H1 (cell line): Measurements from ENCODE around the gene SMIM24. TPM values are rescaled to one million over a fixed set of nuclear protein-coding genes. Genes with fewer than 3 reads are reported as not detected.

Experiments
- CTCF ChIA-PET: fragments of 300-600 bp; sonication (Branson Sonifier 250); formaldehyde crosslinking; loops from one replicate; lab custom pipeline; 2021; ENCODE audit not compliant: partially characterized antibody; lab: Charles Lee
- POLR2A ChIA-PET: fragments of 300-600 bp; sonication (Branson Sonifier 250); formaldehyde crosslinking; loops from one replicate; lab custom pipeline; 2021; ENCODE audit warnings: inconsistent platforms; ENCODE audit not compliant: partially characterized antibody; lab: Charles Lee
- DNase-seq, 2 experiments: peaks; one replicate each; pipeline versions ENCODE4 v3.0.0 to v3.0.0-alpha.2; 2010 to 2022; ENCODE audit warnings: low spot score in 2 of 2, low read depth in 1 of 2, mixed read lengths in 1 of 2
- FAIRE-seq: peaks from 2 replicates; lab custom pipeline; 2011; peaks lifted over from hg19 to GRCh38; lab: Jason Lieb, UNC
- H2AFZ ChIP-seq: 2 replicates; pipeline ENCODE4 v1.8.1; 2012; ENCODE audit warnings: low read length, inconsistent platforms
- H2AK5ac ChIP-seq: 2 replicates; pipeline ENCODE4 v1.6.1; 2013; ENCODE audit warnings: low read depth, low read length
- H2BK120ac ChIP-seq: replicated peaks from 2 replicates; pipeline ENCODE3; 2013; ENCODE audit warnings: low read depth, low read length, inconsistent platforms
- H2BK12ac ChIP-seq: 2 replicates; pipeline ENCODE4 v1.6.1; 2013; ENCODE audit warnings: low read depth, low read length
- H2BK15ac ChIP-seq: 2 replicates; pipeline ENCODE4 v1.6.1; 2013; ENCODE audit warnings: low read length
- H2BK20ac ChIP-seq: 2 replicates; pipeline ENCODE4 v1.6.1; 2013; ENCODE audit warnings: low read length
- H2BK5ac ChIP-seq: 2 replicates; pipeline ENCODE4 v1.6.1; 2013; ENCODE audit warnings: low read depth, low read length
- H3K14ac ChIP-seq: 2 replicates; pipeline ENCODE4 v1.6.1; 2013; ENCODE audit warnings: inconsistent platforms; ENCODE audit not compliant: insufficient read length
- H3K18ac ChIP-seq: 2 replicates; pipeline ENCODE4 v1.6.1; 2013; ENCODE audit warnings: low read length; ENCODE audit errors: extremely low read depth
- H3K23ac ChIP-seq: 2 replicates; pipeline ENCODE4 v1.6.1; 2013; ENCODE audit warnings: inconsistent platforms; ENCODE audit not compliant: insufficient read length
- H3K23me2 ChIP-seq: 2 replicates; pipeline ENCODE4 v1.6.1; 2013; ENCODE audit warnings: low read depth, low read length
- H3K27ac ChIP-seq: 2 replicates; pipeline ENCODE4 v1.6.1; 2011; ENCODE audit warnings: low read depth, low read length, inconsistent platforms
- H3K27me3 ChIP-seq, 4 experiments: replicated peaks in 1 of 4; 1 replicate in 1 of 4; 2 replicates in 3 of 4; pipeline versions ENCODE4 v1.6.1 to v1.8.1; 2011 to 2013; ENCODE audit warnings: low read length in 3 of 4, mild to moderate bottlenecking in 3 of 4, inconsistent platforms in 2 of 4, mixed read lengths in 2 of 4, moderate library complexity in 1 of 4; ENCODE audit not compliant: control insufficient read depth in 3 of 4, insufficient read depth in 3 of 4; ENCODE audit errors: extremely low read depth in 1 of 4
- H3K36me3 ChIP-seq, 4 experiments: 2 replicates each; pipeline versions ENCODE4 v1.6.1 to v1.8.1; 2011 to 2013; ENCODE audit warnings: mild to moderate bottlenecking in 4 of 4, low read length in 3 of 4, moderate library complexity in 2 of 4, control low read depth in 1 of 4, inconsistent platforms in 1 of 4; ENCODE audit not compliant: insufficient read depth in 4 of 4, control insufficient read depth in 2 of 4
- H3K4ac ChIP-seq: replicated peaks from 2 replicates; pipeline ENCODE3; 2013; ENCODE audit warnings: low read length, low read depth, mixed read lengths, inconsistent platforms; ENCODE audit not compliant: insufficient read length
- H3K4me1 ChIP-seq, 4 experiments: replicated peaks in 1 of 4; 1 replicate in 1 of 4; 2 replicates in 3 of 4; pipeline versions ENCODE4 v1.6.1 to v1.8.1; 2011 to 2013; ENCODE audit warnings: low read length in 3 of 4, inconsistent platforms in 2 of 4, mixed read lengths in 1 of 4; ENCODE audit not compliant: insufficient read depth in 4 of 4, control insufficient read depth in 3 of 4
- H3K4me2 ChIP-seq, 2 experiments: 2 replicates each; pipeline versions ENCODE4 v1.6.1 to v1.8.1; 2011 to 2013; ENCODE audit warnings: low read depth in 2 of 2, low read length in 2 of 2, control low read depth in 1 of 2, inconsistent platforms in 1 of 2, mild to moderate bottlenecking in 1 of 2; ENCODE audit not compliant: insufficient read depth in 1 of 2
- H3K4me3 ChIP-seq, 4 experiments: fragments of 200-600, 300-600 bp in 1 of 4; sonication (generic), shearing (Covaris generic), sonication (Bioruptor Twin) in 1 of 4; 2 replicates each; pipeline versions ENCODE4 v1.5.1 to v1.8.1; 2011 to 2016; ENCODE audit warnings: low read length in 4 of 4, low read depth in 3 of 4, control low read depth in 2 of 4, inconsistent platforms in 2 of 4, mild to moderate bottlenecking in 2 of 4, mixed read lengths in 1 of 4, moderate library complexity in 1 of 4; ENCODE audit not compliant: insufficient read depth in 2 of 4; ENCODE audit errors: extremely low read depth in 1 of 4
- H3K56ac ChIP-seq: replicated peaks from 2 replicates; pipeline ENCODE3; 2013; ENCODE audit warnings: low read depth, mild to moderate bottlenecking, mixed read lengths, low read length, inconsistent platforms; ENCODE audit not compliant: insufficient read length
- H3K79me1 ChIP-seq: 2 replicates; pipeline ENCODE4 v1.6.1; 2013; ENCODE audit warnings: low read depth, low read length, control low read depth
- H3K79me2 ChIP-seq, 2 experiments: 2 replicates each; pipeline versions ENCODE4 v1.6.1 to v1.8.1; 2012 to 2013; ENCODE audit warnings: low read length in 2 of 2, mild to moderate bottlenecking in 2 of 2, inconsistent platforms in 1 of 2; ENCODE audit not compliant: insufficient read depth in 2 of 2, control insufficient read depth in 1 of 2
- H3K9ac ChIP-seq, 4 experiments: replicated peaks in 1 of 4; 1 replicate in 1 of 4; 2 replicates in 3 of 4; pipeline versions ENCODE4 v1.6.1 to v1.8.1; 2011 to 2013; ENCODE audit warnings: low read depth in 3 of 4, low read length in 3 of 4, control low read depth in 2 of 4, mild to moderate bottlenecking in 2 of 4, moderate library complexity in 2 of 4, inconsistent platforms in 1 of 4; ENCODE audit errors: extremely low read depth in 1 of 4
- H3K9me3 ChIP-seq, 2 experiments: 2 replicates each; pipeline versions ENCODE4 v1.6.1 to v1.8.1; 2012 to 2013; ENCODE audit warnings: mild to moderate bottlenecking in 2 of 2, moderate library complexity in 2 of 2, control low read depth in 1 of 2, inconsistent platforms in 1 of 2, low read depth in 1 of 2, low read length in 1 of 2, mixed read lengths in 1 of 2; ENCODE audit not compliant: insufficient read depth in 2 of 2
- H4K20me1 ChIP-seq, 2 experiments: replicated peaks in 1 of 2; 2 replicates each; pipeline versions ENCODE3 to v1.8.1; 2011 to 2013; ENCODE audit warnings: inconsistent platforms in 2 of 2, low read length in 2 of 2, mild to moderate bottlenecking in 1 of 2; ENCODE audit not compliant: insufficient read depth in 2 of 2, control insufficient read depth in 1 of 2
- H4K5ac ChIP-seq: 2 replicates; pipeline ENCODE4 v1.6.1; 2013; ENCODE audit warnings: low read length, low read depth, mixed read lengths, inconsistent platforms; ENCODE audit not compliant: insufficient read length
- H4K8ac ChIP-seq: 2 replicates; pipeline ENCODE4 v1.8.0; 2013; ENCODE audit warnings: mild to moderate bottlenecking, moderate library complexity, low read length, inconsistent platforms; ENCODE audit not compliant: insufficient read depth; ENCODE audit errors: extremely low read depth
- H4K91ac ChIP-seq: replicated peaks from 2 replicates; pipeline ENCODE3; 2013; ENCODE audit warnings: low read length, mixed read lengths, inconsistent platforms; ENCODE audit not compliant: insufficient read length
- CBX5 ChIP-seq: fragments of 300-800, 300-1000 bp; sonication (generic); IDR thresholded peaks from 2 replicates; pipeline ENCODE4 v1.7.1; 2016; ENCODE audit warnings: antibody characterized with exemption, low read length, low read depth
- CBX8 ChIP-seq: fragments of 300-800, 300-1000 bp; sonication (generic); IDR thresholded peaks from 2 replicates; pipeline ENCODE4 v1.7.1; 2016; ENCODE audit warnings: low read depth, low read length, borderline replicate concordance
- CHD1 ChIP-seq: IDR thresholded peaks from 2 replicates; pipeline ENCODE4 v1.6.1; 2012; ENCODE audit warnings: low read depth, low read length, improper control_type of control experiment
- CTBP2 ChIP-seq: IDR thresholded peaks from 2 replicates; pipeline ENCODE4 v1.7.0; 2011; ENCODE audit warnings: borderline replicate concordance, mild to moderate bottlenecking, moderate library complexity, mixed read lengths, low read length; ENCODE audit not compliant: insufficient read depth, insufficient read length
- E2F6 ChIP-seq: IDR thresholded peaks from 2 replicates; pipeline ENCODE4 v1.6.1; 2012; ENCODE audit warnings: inconsistent platforms
- KDM5A ChIP-seq: fragments of 200-600 bp; IDR thresholded peaks from 2 replicates; pipeline ENCODE4 v1.7.1; 2012; ENCODE audit warnings: mild to moderate bottlenecking, low read length, inconsistent platforms, mixed read lengths
- RAD21 ChIP-seq, 2 experiments: IDR thresholded peaks in 1 of 2; conservative IDR thresholded peaks in 1 of 2; 2 replicates each; pipeline ENCODE4 v1.6.1; 2011; ENCODE audit warnings: low read depth in 2 of 2, low read length in 2 of 2, improper control_type of control experiment in 1 of 2, inconsistent platforms in 1 of 2, mild to moderate bottlenecking in 1 of 2, moderate library complexity in 1 of 2
- SP1 ChIP-seq: IDR thresholded peaks from 2 replicates; pipeline ENCODE4 v1.6.1; 2011; ENCODE audit warnings: low read depth, low read length
- SP2 ChIP-seq: IDR thresholded peaks from 2 replicates; pipeline ENCODE4 v1.6.1; 2012; ENCODE audit warnings: mild to moderate bottlenecking, low read length, inconsistent platforms
- TAF1 ChIP-seq: IDR thresholded peaks from 2 replicates; pipeline ENCODE4 v1.6.1; 2011; ENCODE audit warnings: mild to moderate bottlenecking, low read depth, low read length
- USF2 ChIP-seq: IDR thresholded peaks from 2 replicates; pipeline ENCODE4 v1.6.1; 2011; ENCODE audit warnings: low read length, improper control_type of control experiment
- ZNF274 ChIP-seq: IDR thresholded peaks from 2 replicates; pipeline ENCODE4 v1.7.0; 2012; ENCODE audit warnings: low read length, borderline replicate concordance; ENCODE audit errors: extremely low read depth
- WGBS, 2 experiments: shearing (Covaris generic) in 1 of 2; methylation state at CpG; one replicate each; pipeline versions ENCODE4 v1.1.6 to v1.1.7; 2013 to 2015; ENCODE audit warnings: low lambda C conversion rate in 2 of 2, mixed read lengths in 2 of 2, inconsistent platforms in 1 of 2, low coverage in 1 of 2, missing lambda C conversion rate in 1 of 2; ENCODE audit not compliant: insufficient replicate concordance in 2 of 2, insufficient coverage in 1 of 2, insufficient read length in 1 of 2; ENCODE audit errors: extremely low coverage in 1 of 2, missing lambda C conversion rate in 1 of 2; 5-methylcytosine and 5-hydroxymethylcytosine counted together
- polyA plus RNA-seq, 7 experiments: library from polyadenylated mRNA; depleted of rRNA in 3 of 7; stranded (reverse) in 5 of 7; unstranded in 2 of 7; fragments of >200 nt in 5 of 7; fragments of 200-250 nt in 2 of 7; gene quantifications; 1 replicate in 5 of 7; 2 replicates in 1 of 7; 4 replicates in 1 of 7; pipeline versions ENCODE4 v1.2.1 to v1.2.3, GENCODE V29; 2011 to 2013; ENCODE audit warnings: missing spikeins in 2 of 7, mixed read lengths in 2 of 7
- total RNA-seq: library from RNA; stranded (reverse); fragmentation: NEBNext Ultra II Directional; extraction: Animal tissue kit (Norgen Biotek cat#: 25700); gene quantifications from 2 replicates; pipeline ENCODE4 v1.2.1, GENCODE V29; 2021

Gene SMIM24
- total and polyA plus RNA-seq, 2 of the 8 experiments (the other 6 are each of a cell fraction or from before 2014, with no cell fraction given), result 3.8 to 4.5 TPM

GRCh38 chr19:3450796-3451411, 29.4 kb downstream of the SMIM24 start:
- no peaks in the 10 kb centered on the region for H3K4me1 ChIP-seq
- H2BK5ac ChIP-seq, result no peak overlapping the region
- no peaks in the 10 kb centered on the region for H3K36me3 ChIP-seq
- H2BK20ac ChIP-seq, result no peak overlapping the region
- H3K9ac ChIP-seq, result no peak overlapping the region
- H4K5ac ChIP-seq, result no peak overlapping the region
- H3K14ac ChIP-seq, result no peak overlapping the region
- no peak overlapping the region for H3K4me2 ChIP-seq
- WGBS, 2 experiments, result 84% methylated on average over 12 of the region's 12 CpGs; no CpG with 5 or more reads in 1 of the 2 experiments
- H3K4me3 ChIP-seq, result no peak overlapping the region
- no peaks in the 10 kb centered on the region for H3K27me3 ChIP-seq
- TF ChIP-seq RAD21 (IDR thresholded peaks at IDR 0.05 in 1 of 2, conservative IDR thresholded peaks at IDR 0.05 in 1 of 2; ENCODE audit: low read depth in 2 of 2, low read length in 2 of 2) (no peak), CBX5 (no peak), E2F6 (no peak), TAF1 (no peak), CHD1 (no peak), SP1 (no peak), ZNF274 (no peak), CTBP2 (no peak), CBX8 (no peak), KDM5A (no peak), SP2 (no peak), USF2 (no peak)
- TF ChIP-seq, all 59 proteins: peak for 0
- no peak overlapping the region for H4K8ac ChIP-seq
- no peak overlapping the region for H2BK12ac ChIP-seq
- H2AK5ac ChIP-seq, result no peak overlapping the region
- no peak overlapping the region for H3K4ac ChIP-seq
- FAIRE-seq (no peak), DNase-seq (no peak)
- no peaks in the 10 kb centered on the region for H4K20me1 ChIP-seq
- H3K79me1 ChIP-seq, result no peaks in the 10 kb centered on the region
- H3K56ac ChIP-seq, result no peak overlapping the region
- H2AFZ ChIP-seq, result no peak overlapping the region
- H3K27ac ChIP-seq, result no peak overlapping the region
- no peak overlapping the region for H4K91ac ChIP-seq
- ChIA-PET POLR2A (no interaction called here), CTCF (interaction anchor here (4.8 kb wide), 1 partner anchor 21 kb away, joined by 22 read pairs; no protein-coding TSS in a partner anchor)
- H2BK15ac ChIP-seq, result no peak overlapping the region
- H3K23me2 ChIP-seq, result no peaks in the 10 kb centered on the region
- H3K18ac ChIP-seq, result no peak overlapping the region
- H2BK120ac ChIP-seq, result no peak overlapping the region
- H3K23ac ChIP-seq, result no peak overlapping the region
- no peaks in the 10 kb centered on the region for H3K79me2 ChIP-seq
- no peaks in the 10 kb centered on the region for H3K9me3 ChIP-seq
